ENCODE results near the gene DLG1.

Gene DLG1

DNA sequence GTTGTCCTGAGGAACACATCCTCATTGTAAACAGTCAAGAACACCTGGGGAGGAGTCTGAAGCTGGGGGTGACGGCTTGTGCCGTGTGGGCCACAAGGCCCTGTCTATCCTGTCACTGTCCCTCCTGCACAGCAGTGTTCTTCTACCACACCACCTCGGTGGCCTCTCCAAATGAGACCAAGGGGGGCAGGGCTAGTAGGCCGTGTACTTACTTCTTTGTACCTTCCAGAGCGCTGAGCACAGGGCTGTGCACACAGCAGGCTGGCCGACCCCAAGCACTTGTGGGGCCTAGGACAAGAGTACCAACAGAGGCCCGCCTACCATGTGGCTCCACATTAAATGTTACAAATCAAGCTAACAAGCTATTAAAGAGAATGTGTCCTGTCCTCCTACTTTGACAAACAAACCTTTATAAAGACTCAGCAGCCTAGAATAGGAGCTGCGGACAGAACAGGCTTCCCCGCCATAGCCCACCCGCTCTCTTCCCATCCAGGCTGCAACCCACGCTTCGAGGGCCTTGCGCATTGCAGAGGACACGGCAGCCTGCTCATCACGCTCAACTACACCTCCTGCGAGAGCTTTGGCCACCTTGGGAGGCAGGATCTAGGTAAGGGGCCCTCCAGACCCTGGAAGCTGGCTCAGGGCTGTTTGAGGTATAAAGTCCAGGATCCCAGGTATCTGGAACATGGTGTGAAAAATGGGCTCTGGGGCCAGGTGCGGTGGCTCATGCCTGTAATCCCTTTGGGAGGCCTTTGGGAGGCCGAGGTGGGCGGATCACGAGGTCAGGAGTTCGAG, 299.2 kb downstream of the DLG1 start:
- no peak for DNase-seq (ENCODE audit: low read depth in 2 of 2)

DNA sequence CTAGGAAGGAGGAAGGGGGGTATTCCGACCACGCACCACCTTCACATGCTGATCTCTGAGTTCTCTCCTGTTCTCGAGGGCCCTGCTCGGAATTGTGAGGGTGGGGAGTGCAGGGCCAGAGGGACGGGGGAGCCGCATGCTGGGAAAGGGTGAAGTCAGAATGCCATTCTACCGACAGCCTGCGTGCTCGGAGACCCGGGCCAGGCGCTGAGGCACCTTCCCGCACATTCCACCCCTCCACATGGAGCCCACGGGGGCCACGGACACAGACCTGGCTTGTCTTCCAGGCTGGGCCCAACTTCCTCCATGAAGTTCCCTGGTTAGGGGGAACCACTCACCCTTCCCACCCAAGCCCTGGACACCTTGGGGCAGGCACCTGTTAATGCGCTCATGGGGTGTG, 301.1 kb downstream of the DLG1 start:
- no peak for DNase-seq (ENCODE audit: low read depth in 2 of 2)

DNA sequence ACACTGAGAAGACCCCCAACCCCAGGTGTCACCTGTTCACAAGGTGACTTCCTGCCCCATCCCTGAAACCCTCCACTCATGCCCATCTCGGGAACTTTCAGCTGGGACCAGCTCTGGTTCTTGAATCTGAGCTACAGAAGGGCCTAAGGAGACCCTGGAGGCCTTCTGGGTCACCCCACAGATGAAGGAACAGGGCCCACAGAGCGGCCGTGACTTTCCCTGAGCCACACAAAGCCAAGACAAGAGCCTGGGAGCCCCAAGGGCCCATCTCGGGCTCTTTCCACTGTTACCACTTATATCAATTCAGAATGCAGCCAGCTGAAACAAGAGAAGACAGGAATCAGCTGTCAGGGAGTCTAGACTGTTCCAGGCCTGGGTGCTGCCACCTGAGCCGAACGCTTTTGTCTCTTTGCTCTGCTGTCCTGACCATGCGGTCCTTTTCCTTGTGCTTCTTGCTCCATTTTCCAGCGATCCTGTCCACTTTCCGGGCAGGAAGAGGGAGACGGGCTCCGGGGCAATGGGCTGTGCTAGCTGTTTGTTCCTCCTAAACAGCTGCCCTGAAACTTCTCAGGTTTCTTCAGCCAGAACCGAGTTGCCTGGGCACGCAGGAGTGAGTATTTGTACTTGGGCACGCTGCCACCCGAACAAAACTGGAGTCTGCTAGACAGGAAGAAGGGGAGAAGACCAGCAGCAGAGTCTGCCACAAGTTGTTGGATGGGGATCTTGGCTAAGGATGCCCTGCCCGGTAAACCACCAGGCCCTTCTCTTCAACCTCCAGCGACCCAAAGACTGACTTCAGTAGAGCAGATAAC, 301.8 kb downstream of the DLG1 start:
- DNase-seq (ENCODE audit: low read depth in 2 of 2) = no peak

DNA sequence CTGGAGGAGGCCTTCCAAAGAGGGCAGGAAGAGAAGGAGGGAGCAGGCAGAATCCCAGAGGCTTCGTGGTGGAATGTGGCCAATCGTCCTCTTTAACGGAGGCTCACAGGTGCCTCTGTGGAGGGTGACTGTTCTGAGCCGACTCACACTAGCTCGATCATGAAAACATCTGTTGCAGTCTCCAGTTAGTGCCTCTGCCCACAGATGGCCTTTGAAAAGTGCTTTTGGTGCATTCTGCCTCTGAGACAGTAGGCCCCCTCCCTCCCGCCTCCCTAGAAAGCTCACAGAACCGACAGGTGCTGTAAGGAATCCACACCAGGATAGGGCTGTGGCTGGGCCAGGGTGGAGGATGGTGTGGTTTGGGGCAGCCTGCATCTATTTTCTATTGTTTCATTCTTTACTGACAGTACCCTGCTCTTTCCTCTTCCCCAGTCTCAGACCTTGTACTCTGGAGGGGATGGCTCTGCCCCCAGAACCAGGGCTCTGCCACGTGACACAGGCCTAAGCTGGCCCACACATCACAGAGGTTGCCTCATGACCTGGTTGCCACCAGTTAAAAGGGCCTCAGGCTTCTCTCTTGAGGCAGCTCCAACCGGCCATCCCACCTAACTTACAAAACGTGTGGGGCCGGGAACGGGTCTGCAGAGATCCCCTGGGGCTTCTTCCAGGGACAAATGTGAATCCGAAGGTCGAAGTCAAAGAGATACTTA, 302.6 kb downstream of the DLG1 start:
- no peak for DNase-seq (ENCODE audit: low read depth in 2 of 2)

- no peak for DNase-seq (ENCODE audit: low read depth in 2 of 2)
These were observed 303.4 kb downstream of the DLG1 start for GRCh38 chr3:196995027-196995426.

DNA sequence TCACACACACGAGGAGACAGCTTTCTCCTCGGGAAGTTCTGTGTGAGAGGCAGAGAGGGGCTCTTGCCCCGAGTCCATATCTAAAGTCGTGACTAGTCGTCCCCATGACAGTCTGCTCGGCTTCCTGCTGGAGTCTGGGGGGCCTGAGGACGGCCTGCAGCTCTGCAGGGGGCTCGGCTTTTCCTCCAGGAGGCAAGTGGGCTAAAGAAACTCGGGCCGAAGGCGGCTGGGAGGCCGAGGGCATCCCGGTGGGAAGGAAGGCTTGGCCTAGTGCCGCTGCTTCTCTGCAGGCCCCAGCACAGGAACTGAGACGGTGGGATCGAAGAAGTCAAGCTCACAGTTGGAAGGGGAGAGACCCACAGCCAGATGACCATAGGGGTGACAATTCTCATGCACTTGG, 304.4 kb downstream of the DLG1 start:
- DNase-seq (ENCODE audit: low read depth in 2 of 2) = no peak
